Mammary epithelial cell (primary cell): ENCODE data around the gene LYL1.

Experiments
- CTCF ChIP-seq, 2 donors: IDR thresholded peaks in 1 of 2; conservative IDR thresholded peaks in 1 of 2; 2 replicates each; pipeline ENCODE4 v1.5.1; 2011 to 2012; ENCODE audit warnings: inconsistent platforms in 2 of 2, low read length in 2 of 2, mild to moderate bottlenecking in 2 of 2, control low read depth in 1 of 2, low read depth in 1 of 2; ENCODE audit not compliant: insufficient read depth in 1 of 2; ENCODE audit errors: extremely low read depth in 1 of 2
- EZH2 ChIP-seq: IDR thresholded peaks from 2 replicates; pipeline ENCODE4 v1.6.1; 2012; ENCODE audit warnings: low read length, inconsistent platforms, borderline replicate concordance

GRCh38 chr19:13089139-13089856 lies 13.4 kb downstream of the LYL1 start:
- TF ChIP-seq CTCF (conservative IDR thresholded peaks at IDR 0.05 in 1 of 2, IDR thresholded peaks at IDR 0.05 in 1 of 2; ENCODE audit: extremely low read depth in 1 of 2, insufficient read depth in 1 of 2, low read depth in 1 of 2, low read length in 2 of 2) (peak; percentile 42 to 59), EZH2 (no peak)
